ENCODE data around the gene C11orf24. TPM values are rescaled to one million over a fixed set of nuclear protein-coding genes. Genes with fewer than 3 reads are reported as not detected.

Gene C11orf24
- total and polyA plus RNA-seq, 9 of the 15 experiments (the other 6 are each of a cell fraction or from before 2014, with no cell fraction given) = 2.0 to 65.2 (median 32.5) TPM

Other genes starting within 250 kb of the C11orf24 start
- 351 and 419 TPM in 2 replicates for gene NDUFS8, start 241.3 kb downstream of the C11orf24 start, total RNA-seq (2014; rRNA removed)
- gene NDUFS8, start 241.3 kb downstream of the C11orf24 start, total RNA-seq (2014; rRNA removed; fragmentation: Illumina TruSeq; extraction: Trizol) = 60.0 and 91.3 TPM in 2 replicates
- gene NDUFS8, start 241.3 kb downstream of the C11orf24 start, total RNA-seq (2015; rRNA removed; fragmentation: Illumina TruSeq; extraction: Trizol) = 146 and 150 TPM in 2 replicates
- 271 and 294 TPM in 2 replicates for gene NDUFS8, start 241.3 kb downstream of the C11orf24 start, total RNA-seq (2021)
- gene NDUFS8, start 241.3 kb downstream of the C11orf24 start, polyA plus RNA-seq (2011; rRNA removed) = 67.2 and 68.7 TPM in 2 replicates
- gene NDUFS8, start 241.3 kb downstream of the C11orf24 start, polyA plus RNA-seq (2014; fragmentation: Illumina TruSeq; extraction: Trizol) = 101 and 156 TPM in 2 replicates
- 10 to 100 TPM; 36.5 to 65.1 TPM for gene NDUFS8, start 241.3 kb downstream of the C11orf24 start, polyA plus RNA-seq (2014; fragmentation: Nextera tagmentation; extraction: Ambion mirVana)
- 241 and 257 TPM in 2 replicates for gene NDUFS8, start 241.3 kb downstream of the C11orf24 start, polyA plus RNA-seq (2014; rRNA removed)
- gene TCIRG1, start 232.9 kb downstream of the C11orf24 start, total RNA-seq (2014; rRNA removed) = 78.0 and 82.8 TPM in 2 replicates
- 2.5 and 5.5 TPM in 2 replicates for gene TCIRG1, start 232.9 kb downstream of the C11orf24 start, total RNA-seq (2014; rRNA removed; fragmentation: Illumina TruSeq; extraction: Trizol)
- gene TCIRG1, start 232.9 kb downstream of the C11orf24 start, total RNA-seq (2015; rRNA removed; fragmentation: Illumina TruSeq; extraction: Trizol) = 24.4 and 28.7 TPM in 2 replicates
- gene TCIRG1, start 232.9 kb downstream of the C11orf24 start, total RNA-seq (2021) = 96.4 and 108 TPM in 2 replicates
- gene TCIRG1, start 232.9 kb downstream of the C11orf24 start, polyA plus RNA-seq (2011; rRNA removed) = 31.1 and 72.7 TPM in 2 replicates
- gene TCIRG1, start 232.9 kb downstream of the C11orf24 start, polyA plus RNA-seq (2014; fragmentation: Illumina TruSeq; extraction: Trizol) = 13.1 and 33.3 TPM in 2 replicates
- gene TCIRG1, start 232.9 kb downstream of the C11orf24 start, polyA plus RNA-seq (2014; fragmentation: Nextera tagmentation; extraction: Ambion mirVana) = 1 to 10 TPM in 1 of 2 experiments, under 1 TPM in 1; 0.49 to 1.9 TPM
- gene TCIRG1, start 232.9 kb downstream of the C11orf24 start, polyA plus RNA-seq (2014; rRNA removed) = 113 and 143 TPM in 2 replicates
- gene CHKA, start 150.6 kb downstream of the C11orf24 start, total RNA-seq (2014; rRNA removed) = 30.2 and 41.1 TPM in 2 replicates
- 26.5 and 34.3 TPM in 2 replicates for gene CHKA, start 150.6 kb downstream of the C11orf24 start, total RNA-seq (2014; rRNA removed; fragmentation: Illumina TruSeq; extraction: Trizol)
- gene CHKA, start 150.6 kb downstream of the C11orf24 start, total RNA-seq (2015; rRNA removed; fragmentation: Illumina TruSeq; extraction: Trizol) = 34.2 and 37.0 TPM in 2 replicates
- 36.5 and 41.4 TPM in 2 replicates for gene CHKA, start 150.6 kb downstream of the C11orf24 start, total RNA-seq (2021)
- 21.1 and 24.3 TPM in 2 replicates for gene CHKA, start 150.6 kb downstream of the C11orf24 start, polyA plus RNA-seq (2011; rRNA removed)
- 22.6 and 30.2 TPM in 2 replicates for gene CHKA, start 150.6 kb downstream of the C11orf24 start, polyA plus RNA-seq (2014; fragmentation: Illumina TruSeq; extraction: Trizol)
- 1 to 10 TPM; 3.6 to 6.7 TPM for gene CHKA, start 150.6 kb downstream of the C11orf24 start, polyA plus RNA-seq (2014; fragmentation: Nextera tagmentation; extraction: Ambion mirVana)
- 34.7 and 34.8 TPM in 2 replicates for gene CHKA, start 150.6 kb downstream of the C11orf24 start, polyA plus RNA-seq (2014; rRNA removed)
- 15.5 and 20.8 TPM in 2 replicates for gene KMT5B, start 58.7 kb downstream of the C11orf24 start, total RNA-seq (2014; rRNA removed)
- gene KMT5B, start 58.7 kb downstream of the C11orf24 start, total RNA-seq (2014; rRNA removed; fragmentation: Illumina TruSeq; extraction: Trizol) = 24.6 and 29.4 TPM in 2 replicates
- 21.3 and 22.0 TPM in 2 replicates for gene KMT5B, start 58.7 kb downstream of the C11orf24 start, total RNA-seq (2015; rRNA removed; fragmentation: Illumina TruSeq; extraction: Trizol)
- gene KMT5B, start 58.7 kb downstream of the C11orf24 start, total RNA-seq (2021) = 22.7 and 24.7 TPM in 2 replicates
- gene KMT5B, start 58.7 kb downstream of the C11orf24 start, polyA plus RNA-seq (2011; rRNA removed) = 18.9 and 20.9 TPM in 2 replicates
- 27.3 and 29.2 TPM in 2 replicates for gene KMT5B, start 58.7 kb downstream of the C11orf24 start, polyA plus RNA-seq (2014; fragmentation: Illumina TruSeq; extraction: Trizol)
- gene KMT5B, start 58.7 kb downstream of the C11orf24 start, polyA plus RNA-seq (2014; fragmentation: Nextera tagmentation; extraction: Ambion mirVana) = 1 to 10 TPM; 7.3 to 7.4 TPM
- 16.3 and 20.4 TPM in 2 replicates for gene KMT5B, start 58.7 kb downstream of the C11orf24 start, polyA plus RNA-seq (2014; rRNA removed)
- gene LRP5, start 40.6 kb upstream of the C11orf24 start, total RNA-seq (2014; rRNA removed) = 14.9 and 23.8 TPM in 2 replicates
- gene LRP5, start 40.6 kb upstream of the C11orf24 start, total RNA-seq (2014; rRNA removed; fragmentation: Illumina TruSeq; extraction: Trizol) = 2.1 and 3.1 TPM in 2 replicates
- gene LRP5, start 40.6 kb upstream of the C11orf24 start, total RNA-seq (2015; rRNA removed; fragmentation: Illumina TruSeq; extraction: Trizol) = 13.6 and 15.3 TPM in 2 replicates
- 43.1 and 44.2 TPM in 2 replicates for gene LRP5, start 40.6 kb upstream of the C11orf24 start, total RNA-seq (2021)
- 5.1 and 11.0 TPM in 2 replicates for gene LRP5, start 40.6 kb upstream of the C11orf24 start, polyA plus RNA-seq (2011; rRNA removed)
- 13.5 and 28.2 TPM in 2 replicates for gene LRP5, start 40.6 kb upstream of the C11orf24 start, polyA plus RNA-seq (2014; fragmentation: Illumina TruSeq; extraction: Trizol)
- gene LRP5, start 40.6 kb upstream of the C11orf24 start, polyA plus RNA-seq (2014; fragmentation: Nextera tagmentation; extraction: Ambion mirVana) = under 1 TPM; 0.48 to 0.63 TPM
- 16.1 and 17.6 TPM in 2 replicates for gene LRP5, start 40.6 kb upstream of the C11orf24 start, polyA plus RNA-seq (2014; rRNA removed)
- 96.1 and 103 TPM in 2 replicates for gene PPP6R3, start 188.8 kb upstream of the C11orf24 start, total RNA-seq (2014; rRNA removed)
- gene PPP6R3, start 188.8 kb upstream of the C11orf24 start, total RNA-seq (2014; rRNA removed; fragmentation: Illumina TruSeq; extraction: Trizol) = 110 and 132 TPM in 2 replicates
- gene PPP6R3, start 188.8 kb upstream of the C11orf24 start, total RNA-seq (2015; rRNA removed; fragmentation: Illumina TruSeq; extraction: Trizol) = 111 and 117 TPM in 2 replicates
- 90.3 and 91.2 TPM in 2 replicates for gene PPP6R3, start 188.8 kb upstream of the C11orf24 start, total RNA-seq (2021)
- 58.4 and 75.6 TPM in 2 replicates for gene PPP6R3, start 188.8 kb upstream of the C11orf24 start, polyA plus RNA-seq (2011; rRNA removed)
- 69.1 and 80.6 TPM in 2 replicates for gene PPP6R3, start 188.8 kb upstream of the C11orf24 start, polyA plus RNA-seq (2014; fragmentation: Illumina TruSeq; extraction: Trizol)
- 10 to 100 TPM; 20.3 to 32.5 TPM for gene PPP6R3, start 188.8 kb upstream of the C11orf24 start, polyA plus RNA-seq (2014; fragmentation: Nextera tagmentation; extraction: Ambion mirVana)
- 46.7 and 48.4 TPM in 2 replicates for gene PPP6R3, start 188.8 kb upstream of the C11orf24 start, polyA plus RNA-seq (2014; rRNA removed)